Measurements from ENCODE around the gene SHC3.

SHC3 gene

GRCh38 chr9:88972401-88972800, 206.2 kb downstream of the SHC3 start:
- ATAC-seq (ENCODE audit: low read depth), result no peak
- Histone ChIP-seq H3K36me3 (ENCODE audit: low read depth) (no peaks in the 10 kb centered on the region), H3K4me3 (ENCODE audit: severe bottlenecking) (no peak overlapping the region), H3K9me3 (ENCODE audit: severe bottlenecking) (no peaks in the 10 kb centered on the region), H3K27me3 (ENCODE audit: insufficient read depth, poor library complexity, severe bottlenecking) (no peaks in the 10 kb centered on the region), H3K4me1 (ENCODE audit: insufficient read depth, poor library complexity, severe bottlenecking) (no peaks in the 10 kb centered on the region), H3K27ac (ENCODE audit: poor library complexity, severe bottlenecking) (no peak overlapping the region)
- no peak for TF ChIP-seq CTCF (IDR thresholded peaks at IDR 0.05; ENCODE audit: poor library complexity, severe bottlenecking)
- no peak for DNase-seq (ENCODE audit: low spot score)

- H3K27me3 ChIP-seq (ENCODE audit: insufficient read depth, poor library complexity, severe bottlenecking), result no peaks in the 10 kb centered on the region
- H3K27ac ChIP-seq (ENCODE audit: poor library complexity, severe bottlenecking), result no peak overlapping the region
- H3K4me1 ChIP-seq (ENCODE audit: insufficient read depth, poor library complexity, severe bottlenecking), result no peaks in the 10 kb centered on the region
- no peak for DNase-seq (ENCODE audit: low spot score)
- H3K36me3 ChIP-seq (ENCODE audit: low read depth), result no peaks in the 10 kb centered on the region
- no peaks in the 10 kb centered on the region for H3K9me3 ChIP-seq (ENCODE audit: severe bottlenecking)
- no peak for TF ChIP-seq CTCF (IDR thresholded peaks at IDR 0.05; ENCODE audit: poor library complexity, severe bottlenecking)
- H3K4me3 ChIP-seq (ENCODE audit: severe bottlenecking), result no peak overlapping the region
- no peak for ATAC-seq (ENCODE audit: low read depth)
Measured at GRCh38 chr9:88971131-88971960, 207.3 kb downstream of the SHC3 start.

GRCh38 chr9:88969646-88970373, 208.8 kb downstream of the SHC3 start:
- no peak for DNase-seq (ENCODE audit: low spot score)
- H3K27me3 ChIP-seq (ENCODE audit: insufficient read depth, poor library complexity, severe bottlenecking), result no peaks in the 10 kb centered on the region
- H3K4me1 ChIP-seq (ENCODE audit: insufficient read depth, poor library complexity, severe bottlenecking), result no peaks in the 10 kb centered on the region
- no peaks in the 10 kb centered on the region for H3K36me3 ChIP-seq (ENCODE audit: low read depth)
- no peaks in the 10 kb centered on the region for H3K9me3 ChIP-seq (ENCODE audit: severe bottlenecking)
- no peak for ATAC-seq (ENCODE audit: low read depth)
- no peak overlapping the region for H3K27ac ChIP-seq (ENCODE audit: poor library complexity, severe bottlenecking)
- TF ChIP-seq CTCF (IDR thresholded peaks at IDR 0.05; ENCODE audit: poor library complexity, severe bottlenecking), result no peak
- no peak overlapping the region for H3K4me3 ChIP-seq (ENCODE audit: severe bottlenecking)

- ATAC-seq (ENCODE audit: low read depth), result no peak
- Histone ChIP-seq H3K9me3 (ENCODE audit: severe bottlenecking) (no peaks in the 10 kb centered on the region), H3K27ac (ENCODE audit: poor library complexity, severe bottlenecking) (no peak overlapping the region), H3K36me3 (ENCODE audit: low read depth) (no peaks in the 10 kb centered on the region), H3K4me1 (ENCODE audit: insufficient read depth, poor library complexity, severe bottlenecking) (no peaks in the 10 kb centered on the region), H3K4me3 (ENCODE audit: severe bottlenecking) (no peak overlapping the region), H3K27me3 (ENCODE audit: insufficient read depth, poor library complexity, severe bottlenecking) (no peaks in the 10 kb centered on the region)
- TF ChIP-seq CTCF (IDR thresholded peaks at IDR 0.05; ENCODE audit: poor library complexity, severe bottlenecking), result no peak
- no peak for DNase-seq (ENCODE audit: low spot score)
Measured at GRCh38 chr9:88968799-88969198, 209.8 kb downstream of the SHC3 start.

Data from RWPE2 (cell line).